DMS53 treated with DMSO at 0.1 percent for 48 hours (cell line): ENCODE results near the gene BMP2.
A peak's percentile ranks its signal among the peaks of the same experiment; 100 is the strongest.

Source experiments
- DNase-seq: peaks from one replicate; lab custom pipeline; 2025; ENCODE audit not compliant: unreplicated experiment; lab: John Stamatoyannopoulos, UW

The BMP2 gene

GRCh38 chr20:6767536-6768227, at the start of gene BMP2:
Gene BMP2, plus strand, starts transcription at chr20:6767686. Its CDS starts 2,441 bp downstream, at chr20:6770127.
- peak; percentile 38 for DNase-seq

GRCh38 chr20:6718662-6719368, 48.7 kb upstream of the BMP2 start:
- peak; percentile 32 for DNase-seq

GRCh38 chr20:6719369-6719721, 48.1 kb upstream of the BMP2 start:
- no peak for DNase-seq

DNA sequence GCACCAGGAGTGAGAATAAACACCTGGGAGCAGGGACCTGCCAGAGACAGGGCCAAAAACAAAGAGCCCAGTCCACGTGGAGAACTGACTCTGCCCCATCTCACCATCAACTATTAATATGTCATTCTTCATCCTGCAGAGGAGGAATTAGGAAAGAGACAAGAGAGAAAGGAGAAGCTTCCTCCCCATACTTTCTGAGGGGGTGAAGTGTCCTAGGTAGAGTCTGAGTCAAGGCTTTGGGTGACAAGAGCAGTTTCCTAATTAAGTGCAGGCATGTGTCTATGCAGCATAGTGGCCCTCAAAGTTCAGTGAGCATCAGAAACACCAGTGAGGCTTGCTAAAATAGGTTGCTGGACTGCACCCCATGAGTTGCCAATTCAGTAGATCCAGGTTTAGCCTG, 40.7 kb upstream of the BMP2 start:
- DNase-seq: no peak

- no peak for DNase-seq
These were observed 36.7 kb upstream of the BMP2 start for GRCh38 chr20:6730672-6731328.

DNA sequence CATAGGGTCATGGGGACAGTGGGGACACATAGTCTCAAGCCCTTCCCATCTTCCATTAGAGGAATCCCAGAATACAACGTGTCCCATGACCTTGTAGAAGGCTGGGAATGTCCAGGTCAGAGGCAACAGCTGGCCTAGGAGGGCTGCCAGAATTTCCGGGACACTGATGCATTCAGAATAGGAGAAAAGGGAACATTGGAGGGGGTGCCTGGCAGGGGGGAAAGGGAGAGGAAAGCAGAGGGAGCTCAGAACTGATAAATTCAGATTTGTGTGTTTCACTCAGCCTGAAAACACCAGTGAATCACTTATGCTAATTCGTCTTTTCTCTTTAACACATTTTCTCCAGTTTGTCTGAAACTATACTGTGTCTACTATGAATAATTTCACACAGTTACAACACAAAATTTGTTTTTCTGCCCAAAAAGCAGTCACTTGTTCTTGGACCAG, 35.5 kb upstream of the BMP2 start:
- DNase-seq: no peak

DNA sequence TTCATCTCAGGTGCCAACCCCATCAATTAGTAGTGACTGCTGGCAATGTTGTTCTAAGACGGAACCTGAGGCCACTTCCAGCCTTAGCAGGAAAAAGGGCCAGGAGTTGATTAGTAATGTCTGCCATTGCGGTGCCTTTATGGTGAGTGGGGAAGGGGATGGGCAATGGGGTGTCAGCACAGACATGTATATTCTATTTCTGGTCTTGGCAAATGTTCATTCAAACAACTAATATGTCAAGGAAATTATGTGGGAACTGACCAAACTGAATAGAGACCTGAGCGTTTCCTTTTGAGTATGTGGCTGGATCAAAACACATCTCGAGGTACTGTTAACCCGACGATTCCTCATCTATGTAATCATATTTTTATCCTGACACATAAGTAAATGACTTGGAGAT, 34.6 kb upstream of the BMP2 start:
- no peak for DNase-seq

DNA sequence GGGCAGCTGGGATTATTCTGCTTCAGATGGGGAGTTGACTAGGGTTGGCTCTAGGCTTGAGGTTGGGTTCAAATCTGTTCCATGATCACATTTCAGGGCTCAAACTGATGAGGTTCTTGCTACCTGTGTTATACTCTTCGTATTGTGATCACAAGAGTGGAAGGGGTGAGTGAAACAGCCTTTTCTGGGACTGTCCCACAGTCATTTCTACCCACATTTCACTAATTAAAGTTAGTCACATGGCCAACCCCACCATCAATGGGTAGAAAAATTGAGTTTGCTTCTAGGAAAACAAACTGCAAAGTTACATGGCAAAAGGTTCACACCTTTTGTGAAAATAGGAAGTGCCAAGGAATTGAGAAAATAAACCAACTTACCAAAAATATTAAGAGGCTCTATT, 33.5 kb upstream of the BMP2 start:
- no peak for DNase-seq

DNA sequence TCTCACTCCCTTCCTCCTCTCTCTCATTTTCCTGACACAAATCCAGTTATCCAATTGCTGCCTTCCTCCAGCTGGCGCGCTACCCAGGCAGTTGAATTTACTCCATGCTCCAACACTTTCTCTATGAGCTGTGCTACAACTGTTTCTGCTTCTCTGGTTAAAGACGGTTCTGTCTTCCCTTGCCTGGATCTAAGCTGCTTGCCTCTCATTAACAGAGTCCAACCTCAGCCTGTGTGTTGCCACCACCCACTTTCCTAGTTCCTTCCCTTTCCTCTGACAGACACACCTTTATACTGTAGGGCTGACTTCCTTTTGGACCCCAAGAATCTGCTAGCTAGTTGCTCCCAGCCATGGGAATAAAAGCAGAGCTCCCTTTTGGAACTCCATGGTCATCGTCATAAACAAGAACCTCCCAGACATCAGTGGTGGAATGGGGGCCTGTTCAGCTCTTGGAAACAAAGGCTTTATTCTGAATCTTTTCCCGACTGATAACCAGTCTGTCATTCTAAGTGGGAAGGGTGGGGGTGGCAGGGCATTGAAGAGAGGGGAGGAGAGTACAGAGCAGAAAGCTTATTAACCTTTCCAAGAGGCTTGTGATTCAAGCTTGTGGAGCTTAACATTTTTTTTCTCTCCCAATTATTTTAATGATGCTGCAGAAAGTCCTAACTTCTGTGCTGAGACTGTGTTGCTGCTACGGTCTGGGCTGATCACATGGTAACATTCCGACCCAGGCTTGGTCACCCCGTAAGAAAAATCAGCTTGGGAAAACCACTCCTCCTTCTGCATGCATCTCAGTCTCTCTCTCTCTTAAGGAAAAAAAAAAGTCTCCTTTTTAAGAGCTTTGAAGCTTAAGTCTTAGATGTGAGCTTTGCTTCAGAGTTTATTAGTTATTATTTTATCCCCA, 31.3 kb upstream of the BMP2 start:
- no peak for DNase-seq

DNA sequence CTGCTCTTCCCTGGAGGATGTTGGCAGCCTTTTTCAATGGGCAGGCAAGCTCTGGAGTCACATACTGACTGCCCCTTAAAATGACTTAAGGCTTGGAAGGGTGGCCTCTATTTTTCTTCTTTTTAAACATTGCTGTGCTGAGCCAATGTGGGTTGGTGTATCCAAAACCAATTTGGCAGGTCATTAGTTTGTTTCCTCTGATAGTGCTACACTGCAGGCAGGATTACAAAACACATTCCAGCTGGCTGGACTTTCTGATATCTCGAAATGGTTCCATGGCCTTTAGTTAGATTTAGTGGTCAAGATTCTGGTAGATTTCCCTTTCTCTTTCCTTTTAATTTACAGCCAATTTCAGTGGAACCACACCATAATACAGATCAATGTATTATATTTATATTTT, 28.1 kb upstream of the BMP2 start:
- DNase-seq: no peak

- no peak for DNase-seq
These were observed 27.4 kb upstream of the BMP2 start for GRCh38 chr20:6740096-6740495.

DNA sequence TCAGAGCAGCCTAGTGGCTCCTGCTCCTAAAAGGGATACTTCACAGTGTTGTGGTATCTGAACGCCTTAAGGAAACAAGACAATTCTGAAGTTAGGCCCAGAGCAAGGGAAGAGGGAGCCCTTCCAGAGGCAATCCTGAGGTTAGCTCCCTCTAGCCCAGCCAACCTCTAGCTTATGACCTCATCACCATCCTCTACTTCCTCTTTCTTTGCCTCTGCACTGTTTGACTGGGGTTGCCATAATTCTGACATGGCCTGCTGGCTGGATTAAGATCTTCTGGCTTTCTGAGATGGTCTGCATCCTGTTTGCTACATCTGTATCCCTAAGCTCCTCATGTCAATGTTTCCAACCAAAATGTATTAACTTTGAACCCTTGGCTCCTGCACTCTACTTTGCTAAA, 23.3 kb upstream of the BMP2 start:
- DNase-seq: no peak

DNA sequence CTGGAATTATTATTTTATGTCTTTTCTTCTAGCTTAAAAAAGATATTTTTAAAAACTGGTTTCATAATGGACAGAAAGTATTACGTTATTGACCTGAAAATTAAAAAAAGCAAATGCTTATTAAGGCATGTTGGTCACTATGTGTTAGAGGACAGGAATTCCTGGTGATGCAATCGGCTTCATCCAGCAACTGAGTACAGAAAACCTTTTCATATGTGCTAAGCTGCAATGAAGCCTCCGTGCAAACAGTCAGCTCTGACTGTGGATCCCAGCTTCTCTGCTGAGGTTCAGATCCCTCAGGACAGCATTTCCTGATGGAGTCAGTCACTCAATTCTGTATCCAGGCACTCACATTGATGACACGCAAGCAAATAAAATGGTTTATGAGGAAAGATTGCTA, 22.7 kb upstream of the BMP2 start:
- no peak for DNase-seq

GRCh38 chr20:6746901-6747609, 20.4 kb upstream of the BMP2 start:
- no peak for DNase-seq

DNA sequence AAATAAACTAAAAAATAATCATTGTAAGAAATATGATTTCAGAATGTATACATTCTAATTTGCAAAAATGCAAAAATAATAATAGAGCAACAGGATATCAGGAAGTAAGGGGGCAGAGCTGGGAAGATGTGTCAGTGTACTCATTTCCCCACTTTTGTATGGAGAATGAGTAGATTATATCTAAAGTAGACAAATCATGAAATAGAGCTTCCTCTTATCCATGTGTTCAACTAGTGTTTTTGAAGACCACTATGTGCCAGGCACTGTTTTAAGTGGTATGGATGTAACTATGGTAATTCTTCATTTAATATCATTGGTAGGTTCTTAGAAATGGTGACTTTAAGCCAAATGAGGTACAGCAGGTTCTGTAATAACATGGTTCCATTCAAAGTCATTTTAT, 17.0 kb upstream of the BMP2 start:
- DNase-seq: no peak

GRCh38 chr20:6756693-6757595, 10.5 kb upstream of the BMP2 start:
- DNase-seq: peak; percentile 50

GRCh38 chr20:6764619-6765018, 2.9 kb upstream of the BMP2 start:
- no peak for DNase-seq

DNA sequence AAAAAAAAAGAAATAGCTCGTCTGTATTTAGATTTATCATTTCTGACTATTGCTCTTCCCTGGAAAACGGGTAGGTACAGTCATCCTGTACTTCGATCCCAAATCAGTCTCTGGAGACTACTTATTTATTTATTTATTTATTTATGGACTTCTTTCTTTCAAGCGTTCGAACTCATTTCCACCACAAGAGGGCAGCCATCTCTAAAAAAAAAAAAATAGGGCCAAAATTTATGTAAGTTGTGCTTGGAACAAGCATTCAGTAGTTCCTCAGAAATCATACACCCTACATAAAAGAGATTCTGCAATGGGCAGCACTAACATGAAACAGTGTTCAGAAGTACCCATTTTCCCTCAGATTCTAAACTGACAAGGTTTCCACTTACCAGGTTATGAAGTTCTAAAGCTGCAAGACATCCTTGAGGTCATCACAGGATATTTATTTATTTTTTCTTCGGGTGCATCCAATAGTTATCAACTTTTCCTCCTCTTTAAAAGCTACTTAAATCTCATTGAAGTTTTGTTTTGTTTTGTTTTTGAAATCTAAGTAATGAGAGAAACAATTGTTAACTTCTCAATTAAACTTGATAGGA, 1.9 kb upstream of the BMP2 start:
- DNase-seq: peak; percentile 75

GRCh38 chr20:6766433-6766832, 1.1 kb upstream of the BMP2 start:
- no peak for DNase-seq
